WTC11 (cell line): ENCODE results near the gene TDRD3. TPM values are rescaled to one million over a fixed set of nuclear protein-coding genes. Genes with fewer than 3 reads are reported as not detected.
A peak's percentile ranks its signal among the peaks of the same experiment; 100 is the strongest.

Experiments
- ATAC-seq: fragments of 200-7000 bp; cut with Tn5 transposase; 2 replicates; pipeline ENCODE4 v1.10.0; 2021; ENCODE audit warnings: mild to moderate bottlenecking, moderate library complexity
- CTCF ChIA-PET: fragments of 300-600 bp; sonication (Branson Sonifier 250); formaldehyde crosslinking; loops from one replicate; lab custom pipeline; 2021; ENCODE audit warnings: antibody characterized with exemption; lab: Charles Lee
- POLR2A ChIA-PET: fragments of 350-600 bp; sonication (Branson Sonifier 250); formaldehyde crosslinking; loops from one replicate; lab custom pipeline; 2021; ENCODE audit warnings: antibody characterized with exemption; lab: Charles Lee
- DNase-seq: peaks from one replicate; pipeline ENCODE4 v3.0.0; 2021; ENCODE audit warnings: low spot score
- H3K27ac Mint-ChIP-seq: 2 replicates; pipeline ENCODE4 v1.8.0; 2021; ENCODE audit warnings: mixed read lengths
- H3K27me3 Mint-ChIP-seq: 2 replicates; pipeline ENCODE4 v1.8.0; 2021; ENCODE audit warnings: low read depth, mild to moderate bottlenecking, moderate library complexity, mixed read lengths
- H3K36me3 Mint-ChIP-seq: 2 replicates; pipeline ENCODE4 v1.8.0; 2021; ENCODE audit warnings: mixed read lengths
- H3K4me1 Mint-ChIP-seq: 2 replicates; pipeline ENCODE4 v1.8.0; 2022; ENCODE audit warnings: mixed read lengths
- H3K4me3 Mint-ChIP-seq: 2 replicates; pipeline ENCODE4 v1.8.0; 2021; ENCODE audit warnings: mild to moderate bottlenecking, moderate library complexity, mixed read lengths
- H3K9me3 Mint-ChIP-seq: 2 replicates; pipeline ENCODE4 v1.8.0; 2021; ENCODE audit warnings: mixed read lengths
- CREM ChIP-seq: sonication (generic); formaldehyde crosslinking; IDR thresholded peaks from 2 replicates; pipeline ENCODE4 v1.8.1; 2022; ENCODE audit warnings: mild to moderate bottlenecking, missing genetic modification reagents, moderate library complexity
- ETV6 ChIP-seq: sonication (generic); formaldehyde crosslinking; IDR thresholded peaks from 2 replicates; pipeline ENCODE4 v1.8.1; 2022; ENCODE audit warnings: mild to moderate bottlenecking, missing genetic modification reagents
- FOXJ3 ChIP-seq: sonication (generic); formaldehyde crosslinking; IDR thresholded peaks from 2 replicates; pipeline ENCODE4 v1.9.0; 2021; ENCODE audit warnings: missing genetic modification reagents, mild to moderate bottlenecking, borderline replicate concordance
- FOXP1 ChIP-seq: sonication (generic); formaldehyde crosslinking; IDR thresholded peaks from 2 replicates; pipeline ENCODE4 v1.8.0; 2022; ENCODE audit warnings: missing genetic modification reagents, mild to moderate bottlenecking, moderate library complexity, borderline replicate concordance
- GRHL2 ChIP-seq: fragments of 250-450 bp; sonication (Bioruptor Pico); IDR thresholded peaks from 2 replicates; pipeline ENCODE4 v1.8.0; 2022; ENCODE audit warnings: mild to moderate bottlenecking, moderate library complexity; ENCODE audit not compliant: insufficient replicate concordance, severe bottlenecking
- GTF2I ChIP-seq: fragments of 250-450 bp; sonication (Bioruptor Pico); conservative IDR thresholded peaks from 2 replicates; pipeline ENCODE4 v1.4.0; 2021; ENCODE audit warnings: mild to moderate bottlenecking
- HMGA2 ChIP-seq: fragments of 250-450 bp; sonication (Bioruptor Pico); IDR thresholded peaks from 2 replicates; pipeline ENCODE4 v1.4.0; 2021; ENCODE audit warnings: mild to moderate bottlenecking, moderate library complexity
- JAZF1 ChIP-seq: fragments of 250-450 bp; sonication (Bioruptor Pico); IDR thresholded peaks from 2 replicates; pipeline ENCODE4 v1.9.0; 2021; ENCODE audit warnings: moderate library complexity, mild to moderate bottlenecking, inconsistent platforms
- RELA ChIP-seq: sonication (generic); formaldehyde crosslinking; IDR thresholded peaks from 2 replicates; pipeline ENCODE4 v1.8.1; 2022; ENCODE audit warnings: missing genetic modification reagents, mild to moderate bottlenecking, borderline replicate concordance
- SOX15 ChIP-seq: fragments of 250-450 bp; sonication (Bioruptor Pico); IDR thresholded peaks from 2 replicates; pipeline ENCODE4 v1.9.0; 2021; ENCODE audit warnings: mild to moderate bottlenecking
- TEAD1 ChIP-seq: sonication (generic); formaldehyde crosslinking; IDR thresholded peaks from 2 replicates; pipeline ENCODE4 v1.8.0; 2022; ENCODE audit warnings: mild to moderate bottlenecking, missing genetic modification reagents
- TP53 ChIP-seq: sonication (generic); formaldehyde crosslinking; IDR thresholded peaks from 2 replicates; pipeline ENCODE4 v1.8.1; 2023; ENCODE audit warnings: mild to moderate bottlenecking, missing genetic modification reagents
- ZBTB21 ChIP-seq: sonication (generic); formaldehyde crosslinking; IDR thresholded peaks from 2 replicates; pipeline ENCODE4 v1.8.1; 2023; ENCODE audit warnings: mild to moderate bottlenecking, missing genetic modification reagents, borderline replicate concordance
- ZNF232 ChIP-seq: sonication (generic); formaldehyde crosslinking; IDR thresholded peaks from 2 replicates; pipeline ENCODE4 v1.8.0; 2022; ENCODE audit warnings: mild to moderate bottlenecking, missing genetic modification reagents
- ZNF263 ChIP-seq: sonication (generic); formaldehyde crosslinking; IDR thresholded peaks from 2 replicates; pipeline ENCODE4 v1.8.1; 2022; ENCODE audit warnings: low read depth, mild to moderate bottlenecking, moderate library complexity, missing genetic modification reagents
- ZNF671 ChIP-seq: fragments of 250-450 bp; sonication (Bioruptor Pico); IDR thresholded peaks from 2 replicates; pipeline ENCODE4 v1.8.0; 2021; ENCODE audit warnings: mild to moderate bottlenecking
- ZSCAN18 ChIP-seq: fragments of 250-450 bp; sonication (Bioruptor Pico); IDR thresholded peaks from 2 replicates; pipeline ENCODE4 v2.1.2; 2022; ENCODE audit warnings: mild to moderate bottlenecking, moderate library complexity
- total RNA-seq: library from RNA; stranded (reverse); gene quantifications from 3 replicates; pipeline ENCODE4 v1.2.3, GENCODE V29; 2021
- TF ChIP-seq, protein P1 (sequence below): fragments of 250-450 bp; sonication (Bioruptor Pico); IDR thresholded peaks from 2 replicates; pipeline ENCODE4 v1.9.0; 2021; ENCODE audit warnings: mild to moderate bottlenecking
- TF ChIP-seq, protein P2 (sequence below): sonication (generic); formaldehyde crosslinking; IDR thresholded peaks from 2 replicates; pipeline ENCODE4 v1.8.0; 2022; ENCODE audit warnings: mild to moderate bottlenecking, missing genetic modification reagents
- TF ChIP-seq, protein P3 (sequence below): sonication (generic); formaldehyde crosslinking; IDR thresholded peaks from 2 replicates; pipeline ENCODE4 v1.8.1; 2022; ENCODE audit warnings: low read depth, missing genetic modification reagents, borderline replicate concordance
- TF ChIP-seq, protein P4 (sequence below): fragments of 250-450 bp; sonication (Bioruptor Pico); IDR thresholded peaks from 2 replicates; pipeline ENCODE4 v1.8.0; 2021; ENCODE audit warnings: mild to moderate bottlenecking
- TF ChIP-seq, protein P5 (sequence below): fragments of 250-450 bp; sonication (Bioruptor Pico); IDR thresholded peaks from 2 replicates; pipeline ENCODE4 v1.9.0; 2021; ENCODE audit warnings: mild to moderate bottlenecking, borderline replicate concordance

Gene TDRD3
- total RNA-seq, 1 experiment from 2014 or later: 19.5 TPM

GRCh38 chr13:60575142-60575541 lies 178.1 kb downstream of the TDRD3 start:
- no peak for ATAC-seq
- no peak for DNase-seq
- peak overlapping the region; percentile 65 for H3K27ac Mint-ChIP-seq
- no peak for TF ChIP-seq ZSCAN18 (CRISPR knock-in tag)
- TF ChIP-seq, protein P1, sequence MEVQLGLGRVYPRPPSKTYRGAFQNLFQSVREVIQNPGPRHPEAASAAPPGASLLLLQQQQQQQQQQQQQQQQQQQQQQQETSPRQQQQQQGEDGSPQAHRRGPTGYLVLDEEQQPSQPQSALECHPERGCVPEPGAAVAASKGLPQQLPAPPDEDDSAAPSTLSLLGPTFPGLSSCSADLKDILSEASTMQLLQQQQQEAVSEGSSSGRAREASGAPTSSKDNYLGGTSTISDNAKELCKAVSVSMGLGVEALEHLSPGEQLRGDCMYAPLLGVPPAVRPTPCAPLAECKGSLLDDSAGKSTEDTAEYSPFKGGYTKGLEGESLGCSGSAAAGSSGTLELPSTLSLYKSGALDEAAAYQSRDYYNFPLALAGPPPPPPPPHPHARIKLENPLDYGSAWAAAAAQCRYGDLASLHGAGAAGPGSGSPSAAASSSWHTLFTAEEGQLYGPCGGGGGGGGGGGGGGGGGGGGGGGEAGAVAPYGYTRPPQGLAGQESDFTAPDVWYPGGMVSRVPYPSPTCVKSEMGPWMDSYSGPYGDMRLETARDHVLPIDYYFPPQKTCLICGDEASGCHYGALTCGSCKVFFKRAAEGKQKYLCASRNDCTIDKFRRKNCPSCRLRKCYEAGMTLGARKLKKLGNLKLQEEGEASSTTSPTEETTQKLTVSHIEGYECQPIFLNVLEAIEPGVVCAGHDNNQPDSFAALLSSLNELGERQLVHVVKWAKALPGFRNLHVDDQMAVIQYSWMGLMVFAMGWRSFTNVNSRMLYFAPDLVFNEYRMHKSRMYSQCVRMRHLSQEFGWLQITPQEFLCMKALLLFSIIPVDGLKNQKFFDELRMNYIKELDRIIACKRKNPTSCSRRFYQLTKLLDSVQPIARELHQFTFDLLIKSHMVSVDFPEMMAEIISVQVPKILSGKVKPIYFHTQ (CRISPR knock-in tag): no peak
- no peak for TF ChIP-seq TP53
- no peak for TF ChIP-seq ZBTB21 (CRISPR knock-in tag)
- no peak for TF ChIP-seq RELA (CRISPR knock-in tag)
- no peak for TF ChIP-seq FOXP1 (CRISPR knock-in tag)
- no peak for TF ChIP-seq ETV6
- no peak for TF ChIP-seq GTF2I
- TF ChIP-seq ZNF232: no peak
- H3K36me3 Mint-ChIP-seq: peaks cover 6% of the 10 kb centered on the region
- no peak overlapping the region for H3K4me3 Mint-ChIP-seq
- CTCF ChIA-PET: interaction anchor here (1.0 kb wide), 1 partner anchor 10 kb away, joined by 3 read pairs; no protein-coding TSS in a partner anchor
- no peaks in the 10 kb centered on the region for H3K27me3 Mint-ChIP-seq
- POLR2A ChIA-PET: no interaction called here
- H3K4me1 Mint-ChIP-seq: peaks cover 60% of the 10 kb centered on the region
- H3K9me3 Mint-ChIP-seq: peaks cover 8% of the 10 kb centered on the region

DNA sequence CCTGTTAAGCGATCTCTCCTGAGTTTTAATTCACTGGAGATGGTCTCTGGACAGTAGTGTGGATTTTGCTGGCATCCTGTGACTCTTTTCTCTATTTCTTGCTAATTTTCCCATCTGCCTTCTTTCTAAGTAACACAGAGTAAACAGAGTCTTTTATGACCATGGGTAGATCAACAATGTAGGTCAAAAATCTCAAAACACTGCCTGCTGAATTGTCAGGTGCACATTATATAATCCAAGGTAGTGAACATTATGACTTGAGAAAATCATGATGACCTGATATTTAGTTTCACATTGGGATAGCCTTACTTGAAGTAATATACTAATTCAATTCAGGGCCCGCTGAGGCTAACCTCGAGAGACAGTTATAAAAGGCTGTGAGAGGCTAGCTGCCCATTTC lies 180.7 kb downstream of the TDRD3 start:
- H3K27ac Mint-ChIP-seq: no peak overlapping the region
- CTCF ChIA-PET: no interaction called here
- peaks cover 43% of the 10 kb centered on the region for H3K4me1 Mint-ChIP-seq
- DNase-seq: no peak
- POLR2A ChIA-PET: no interaction called here
- H3K4me3 Mint-ChIP-seq: no peak overlapping the region
- peaks cover 4% of the 10 kb centered on the region for H3K9me3 Mint-ChIP-seq
- H3K27me3 Mint-ChIP-seq: no peaks in the 10 kb centered on the region
- ATAC-seq: no peak
- peaks cover 2% of the 10 kb centered on the region for H3K36me3 Mint-ChIP-seq
- no peak for TF ChIP-seq FOXJ3
- TF ChIP-seq TP53: no peak
- TF ChIP-seq SOX15 (CRISPR knock-in tag): no peak
- no peak for TF ChIP-seq GRHL2 (CRISPR knock-in tag)
- TF ChIP-seq CREM (CRISPR knock-in tag): no peak
- TF ChIP-seq, protein P2, sequence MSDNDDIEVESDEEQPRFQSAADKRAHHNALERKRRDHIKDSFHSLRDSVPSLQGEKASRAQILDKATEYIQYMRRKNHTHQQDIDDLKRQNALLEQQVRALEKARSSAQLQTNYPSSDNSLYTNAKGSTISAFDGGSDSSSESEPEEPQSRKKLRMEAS (CRISPR knock-in tag): no peak
- TF ChIP-seq, protein P3, sequence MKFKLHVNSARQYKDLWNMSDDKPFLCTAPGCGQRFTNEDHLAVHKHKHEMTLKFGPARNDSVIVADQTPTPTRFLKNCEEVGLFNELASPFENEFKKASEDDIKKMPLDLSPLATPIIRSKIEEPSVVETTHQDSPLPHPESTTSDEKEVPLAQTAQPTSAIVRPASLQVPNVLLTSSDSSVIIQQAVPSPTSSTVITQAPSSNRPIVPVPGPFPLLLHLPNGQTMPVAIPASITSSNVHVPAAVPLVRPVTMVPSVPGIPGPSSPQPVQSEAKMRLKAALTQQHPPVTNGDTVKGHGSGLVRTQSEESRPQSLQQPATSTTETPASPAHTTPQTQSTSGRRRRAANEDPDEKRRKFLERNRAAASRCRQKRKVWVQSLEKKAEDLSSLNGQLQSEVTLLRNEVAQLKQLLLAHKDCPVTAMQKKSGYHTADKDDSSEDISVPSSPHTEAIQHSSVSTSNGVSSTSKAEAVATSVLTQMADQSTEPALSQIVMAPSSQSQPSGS (CRISPR knock-in tag): no peak
- TF ChIP-seq JAZF1 (CRISPR knock-in tag): no peak
- TF ChIP-seq, protein P4, sequence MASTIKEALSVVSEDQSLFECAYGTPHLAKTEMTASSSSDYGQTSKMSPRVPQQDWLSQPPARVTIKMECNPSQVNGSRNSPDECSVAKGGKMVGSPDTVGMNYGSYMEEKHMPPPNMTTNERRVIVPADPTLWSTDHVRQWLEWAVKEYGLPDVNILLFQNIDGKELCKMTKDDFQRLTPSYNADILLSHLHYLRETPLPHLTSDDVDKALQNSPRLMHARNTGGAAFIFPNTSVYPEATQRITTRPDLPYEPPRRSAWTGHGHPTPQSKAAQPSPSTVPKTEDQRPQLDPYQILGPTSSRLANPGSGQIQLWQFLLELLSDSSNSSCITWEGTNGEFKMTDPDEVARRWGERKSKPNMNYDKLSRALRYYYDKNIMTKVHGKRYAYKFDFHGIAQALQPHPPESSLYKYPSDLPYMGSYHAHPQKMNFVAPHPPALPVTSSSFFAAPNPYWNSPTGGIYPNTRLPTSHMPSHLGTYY (CRISPR knock-in tag): no peak
- TF ChIP-seq TEAD1 (CRISPR knock-in tag): no peak
- TF ChIP-seq ZNF671 (CRISPR knock-in tag): no peak
- TF ChIP-seq ETV6: no peak
- no peak for TF ChIP-seq HMGA2
- TF ChIP-seq ZNF263: no peak
- TF ChIP-seq, protein P5, sequence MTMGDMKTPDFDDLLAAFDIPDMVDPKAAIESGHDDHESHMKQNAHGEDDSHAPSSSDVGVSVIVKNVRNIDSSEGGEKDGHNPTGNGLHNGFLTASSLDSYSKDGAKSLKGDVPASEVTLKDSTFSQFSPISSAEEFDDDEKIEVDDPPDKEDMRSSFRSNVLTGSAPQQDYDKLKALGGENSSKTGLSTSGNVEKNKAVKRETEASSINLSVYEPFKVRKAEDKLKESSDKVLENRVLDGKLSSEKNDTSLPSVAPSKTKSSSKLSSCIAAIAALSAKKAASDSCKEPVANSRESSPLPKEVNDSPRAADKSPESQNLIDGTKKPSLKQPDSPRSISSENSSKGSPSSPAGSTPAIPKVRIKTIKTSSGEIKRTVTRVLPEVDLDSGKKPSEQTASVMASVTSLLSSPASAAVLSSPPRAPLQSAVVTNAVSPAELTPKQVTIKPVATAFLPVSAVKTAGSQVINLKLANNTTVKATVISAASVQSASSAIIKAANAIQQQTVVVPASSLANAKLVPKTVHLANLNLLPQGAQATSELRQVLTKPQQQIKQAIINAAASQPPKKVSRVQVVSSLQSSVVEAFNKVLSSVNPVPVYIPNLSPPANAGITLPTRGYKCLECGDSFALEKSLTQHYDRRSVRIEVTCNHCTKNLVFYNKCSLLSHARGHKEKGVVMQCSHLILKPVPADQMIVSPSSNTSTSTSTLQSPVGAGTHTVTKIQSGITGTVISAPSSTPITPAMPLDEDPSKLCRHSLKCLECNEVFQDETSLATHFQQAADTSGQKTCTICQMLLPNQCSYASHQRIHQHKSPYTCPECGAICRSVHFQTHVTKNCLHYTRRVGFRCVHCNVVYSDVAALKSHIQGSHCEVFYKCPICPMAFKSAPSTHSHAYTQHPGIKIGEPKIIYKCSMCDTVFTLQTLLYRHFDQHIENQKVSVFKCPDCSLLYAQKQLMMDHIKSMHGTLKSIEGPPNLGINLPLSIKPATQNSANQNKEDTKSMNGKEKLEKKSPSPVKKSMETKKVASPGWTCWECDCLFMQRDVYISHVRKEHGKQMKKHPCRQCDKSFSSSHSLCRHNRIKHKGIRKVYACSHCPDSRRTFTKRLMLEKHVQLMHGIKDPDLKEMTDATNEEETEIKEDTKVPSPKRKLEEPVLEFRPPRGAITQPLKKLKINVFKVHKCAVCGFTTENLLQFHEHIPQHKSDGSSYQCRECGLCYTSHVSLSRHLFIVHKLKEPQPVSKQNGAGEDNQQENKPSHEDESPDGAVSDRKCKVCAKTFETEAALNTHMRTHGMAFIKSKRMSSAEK (CRISPR knock-in tag): no peak
